A549 (cell line): ENCODE data around the gene OSBPL8.

Experiments
- CBX2 ChIP-seq: fragments of 200-600 bp; sonication (generic); IDR thresholded peaks from 2 replicates; pipeline ENCODE4 v1.6.1; 2016; ENCODE audit warnings: low read depth, mild to moderate bottlenecking, borderline replicate concordance
- CTCF ChIP-seq: fragments of >200 bp; sonication (Bioruptor Twin); formaldehyde crosslinking; IDR thresholded peaks from 3 replicates; pipeline ENCODE4 v1.5.1; 2016
- MAZ ChIP-seq: fragments of 150-350 bp; IDR thresholded peaks from 2 replicates; pipeline ENCODE4 v1.6.1; 2014; ENCODE audit warnings: antibody characterized with exemption, low read depth, low read length, borderline replicate concordance
- POLR2A ChIP-seq: IDR thresholded peaks from 2 replicates; pipeline ENCODE4 v1.6.1; 2012; ENCODE audit warnings: mild to moderate bottlenecking, low read length
- RAD21 ChIP-seq, 2 experiments: fragments of >200 bp in 1 of 2; sonication (Bioruptor Twin) in 1 of 2; formaldehyde crosslinking in 1 of 2; IDR thresholded peaks in 1 of 2; conservative IDR thresholded peaks in 1 of 2; 2 replicates in 1 of 2; 3 replicates in 1 of 2; pipeline ENCODE4 v1.6.1; 2012 to 2018; ENCODE audit warnings: inconsistent platforms in 1 of 2

- no peak for TF ChIP-seq RAD21 (conservative IDR thresholded peaks at IDR 0.05 in 1 of 2, IDR thresholded peaks at IDR 0.05 in 1 of 2)
- no peak for TF ChIP-seq POLR2A
- TF ChIP-seq CTCF: no peak
- TF ChIP-seq MAZ: no peak
- TF ChIP-seq CBX2: no peak
These were observed 118.6 kb downstream of the OSBPL8 start for GRCh38 chr12:76441016-76441415.
